Measurements from ENCODE around the gene OR5T2.

DNA sequence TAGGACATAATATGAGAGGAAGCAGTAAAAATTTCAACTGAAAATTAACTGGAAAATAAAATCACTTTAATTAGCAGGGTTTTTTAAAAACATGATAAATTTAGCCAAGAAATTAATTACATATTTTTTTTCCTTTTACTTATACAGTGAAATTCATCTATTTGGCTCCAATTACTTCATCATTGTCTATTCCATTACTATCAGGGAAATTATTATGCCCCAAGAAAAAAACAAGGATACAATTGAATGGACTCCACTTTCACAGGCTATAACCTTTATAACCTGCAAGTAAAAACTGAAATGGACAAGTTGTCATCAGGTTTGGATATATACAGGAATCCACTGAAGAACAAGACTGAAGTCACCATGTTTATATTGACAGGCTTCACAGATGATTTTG, 17.9 kb upstream of the OR5T2 start, which contains the start of gene OR5T3:
- TF ChIP-seq, protein P1, sequence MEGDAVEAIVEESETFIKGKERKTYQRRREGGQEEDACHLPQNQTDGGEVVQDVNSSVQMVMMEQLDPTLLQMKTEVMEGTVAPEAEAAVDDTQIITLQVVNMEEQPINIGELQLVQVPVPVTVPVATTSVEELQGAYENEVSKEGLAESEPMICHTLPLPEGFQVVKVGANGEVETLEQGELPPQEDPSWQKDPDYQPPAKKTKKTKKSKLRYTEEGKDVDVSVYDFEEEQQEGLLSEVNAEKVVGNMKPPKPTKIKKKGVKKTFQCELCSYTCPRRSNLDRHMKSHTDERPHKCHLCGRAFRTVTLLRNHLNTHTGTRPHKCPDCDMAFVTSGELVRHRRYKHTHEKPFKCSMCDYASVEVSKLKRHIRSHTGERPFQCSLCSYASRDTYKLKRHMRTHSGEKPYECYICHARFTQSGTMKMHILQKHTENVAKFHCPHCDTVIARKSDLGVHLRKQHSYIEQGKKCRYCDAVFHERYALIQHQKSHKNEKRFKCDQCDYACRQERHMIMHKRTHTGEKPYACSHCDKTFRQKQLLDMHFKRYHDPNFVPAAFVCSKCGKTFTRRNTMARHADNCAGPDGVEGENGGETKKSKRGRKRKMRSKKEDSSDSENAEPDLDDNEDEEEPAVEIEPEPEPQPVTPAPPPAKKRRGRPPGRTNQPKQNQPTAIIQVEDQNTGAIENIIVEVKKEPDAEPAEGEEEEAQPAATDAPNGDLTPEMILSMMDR (IDR thresholded peaks at IDR 0.05) = no peak
- TF ChIP-seq, protein P2, sequence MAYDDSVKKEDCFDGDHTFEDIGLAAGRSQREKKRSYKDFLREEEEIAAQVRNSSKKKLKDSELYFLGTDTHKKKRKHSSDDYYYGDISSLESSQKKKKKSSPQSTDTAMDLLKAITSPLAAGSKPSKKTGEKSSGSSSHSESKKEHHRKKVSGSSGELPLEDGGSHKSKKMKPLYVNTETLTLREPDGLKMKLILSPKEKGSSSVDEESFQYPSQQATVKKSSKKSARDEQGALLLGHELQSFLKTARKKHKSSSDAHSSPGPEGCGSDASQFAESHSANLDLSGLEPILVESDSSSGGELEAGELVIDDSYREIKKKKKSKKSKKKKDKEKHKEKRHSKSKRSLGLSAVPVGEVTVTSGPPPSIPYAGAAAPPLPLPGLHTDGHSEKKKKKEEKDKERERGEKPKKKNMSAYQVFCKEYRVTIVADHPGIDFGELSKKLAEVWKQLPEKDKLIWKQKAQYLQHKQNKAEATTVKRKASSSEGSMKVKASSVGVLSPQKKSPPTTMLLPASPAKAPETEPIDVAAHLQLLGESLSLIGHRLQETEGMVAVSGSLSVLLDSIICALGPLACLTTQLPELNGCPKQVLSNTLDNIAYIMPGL (CRISPR knock-in tag; IDR thresholded peaks at IDR 0.05) = no peak
- TF ChIP-seq, protein P3, sequence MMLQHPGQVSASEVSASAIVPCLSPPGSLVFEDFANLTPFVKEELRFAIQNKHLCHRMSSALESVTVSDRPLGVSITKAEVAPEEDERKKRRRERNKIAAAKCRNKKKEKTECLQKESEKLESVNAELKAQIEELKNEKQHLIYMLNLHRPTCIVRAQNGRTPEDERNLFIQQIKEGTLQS (CRISPR knock-in tag; conservative IDR thresholded peaks at IDR 0.05) = no peak
- no peak for TF ChIP-seq KAT7 (CRISPR knock-in tag; IDR thresholded peaks at IDR 0.05; ENCODE audit: borderline replicate concordance)
- TF ChIP-seq FOXP1 (CRISPR knock-in tag; IDR thresholded peaks at IDR 0.05; ENCODE audit: borderline replicate concordance) = no peak
- TF ChIP-seq CBFB (CRISPR knock-in tag; IDR thresholded peaks at IDR 0.05; ENCODE audit: low read depth) = no peak
- no peak for TF ChIP-seq ESRRA (CRISPR knock-in tag; IDR thresholded peaks at IDR 0.05; ENCODE audit: borderline replicate concordance)
- TF ChIP-seq CREB1 (CRISPR knock-in tag; IDR thresholded peaks at IDR 0.05) = no peak
- TF ChIP-seq SP1 (CRISPR knock-in tag; conservative IDR thresholded peaks at IDR 0.05) = no peak
- TF ChIP-seq, protein P4, sequence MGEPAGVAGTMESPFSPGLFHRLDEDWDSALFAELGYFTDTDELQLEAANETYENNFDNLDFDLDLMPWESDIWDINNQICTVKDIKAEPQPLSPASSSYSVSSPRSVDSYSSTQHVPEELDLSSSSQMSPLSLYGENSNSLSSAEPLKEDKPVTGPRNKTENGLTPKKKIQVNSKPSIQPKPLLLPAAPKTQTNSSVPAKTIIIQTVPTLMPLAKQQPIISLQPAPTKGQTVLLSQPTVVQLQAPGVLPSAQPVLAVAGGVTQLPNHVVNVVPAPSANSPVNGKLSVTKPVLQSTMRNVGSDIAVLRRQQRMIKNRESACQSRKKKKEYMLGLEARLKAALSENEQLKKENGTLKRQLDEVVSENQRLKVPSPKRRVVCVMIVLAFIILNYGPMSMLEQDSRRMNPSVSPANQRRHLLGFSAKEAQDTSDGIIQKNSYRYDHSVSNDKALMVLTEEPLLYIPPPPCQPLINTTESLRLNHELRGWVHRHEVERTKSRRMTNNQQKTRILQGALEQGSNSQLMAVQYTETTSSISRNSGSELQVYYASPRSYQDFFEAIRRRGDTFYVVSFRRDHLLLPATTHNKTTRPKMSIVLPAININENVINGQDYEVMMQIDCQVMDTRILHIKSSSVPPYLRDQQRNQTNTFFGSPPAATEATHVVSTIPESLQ (CRISPR knock-in tag; IDR thresholded peaks at IDR 0.05) = no peak
- no peak for TF ChIP-seq NFE2L1 (CRISPR knock-in tag; IDR thresholded peaks at IDR 0.05)
- no peak for TF ChIP-seq CREM (CRISPR knock-in tag; IDR thresholded peaks at IDR 0.05)
- no peak for TF ChIP-seq ZNF219 (CRISPR knock-in tag; IDR thresholded peaks at IDR 0.05; ENCODE audit: borderline replicate concordance)
- TF ChIP-seq, protein P5, sequence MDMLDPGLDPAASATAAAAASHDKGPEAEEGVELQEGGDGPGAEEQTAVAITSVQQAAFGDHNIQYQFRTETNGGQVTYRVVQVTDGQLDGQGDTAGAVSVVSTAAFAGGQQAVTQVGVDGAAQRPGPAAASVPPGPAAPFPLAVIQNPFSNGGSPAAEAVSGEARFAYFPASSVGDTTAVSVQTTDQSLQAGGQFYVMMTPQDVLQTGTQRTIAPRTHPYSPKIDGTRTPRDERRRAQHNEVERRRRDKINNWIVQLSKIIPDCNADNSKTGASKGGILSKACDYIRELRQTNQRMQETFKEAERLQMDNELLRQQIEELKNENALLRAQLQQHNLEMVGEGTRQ (CRISPR knock-in tag; IDR thresholded peaks at IDR 0.05) = no peak
